ENCODE results near the gene ARHGAP32. TPM values are rescaled to one million over a fixed set of nuclear protein-coding genes. Genes with fewer than 3 reads are reported as not detected.

ARHGAP32 gene
- total RNA-seq, 1 experiment from 2014 or later: 62.6 TPM

DNA sequence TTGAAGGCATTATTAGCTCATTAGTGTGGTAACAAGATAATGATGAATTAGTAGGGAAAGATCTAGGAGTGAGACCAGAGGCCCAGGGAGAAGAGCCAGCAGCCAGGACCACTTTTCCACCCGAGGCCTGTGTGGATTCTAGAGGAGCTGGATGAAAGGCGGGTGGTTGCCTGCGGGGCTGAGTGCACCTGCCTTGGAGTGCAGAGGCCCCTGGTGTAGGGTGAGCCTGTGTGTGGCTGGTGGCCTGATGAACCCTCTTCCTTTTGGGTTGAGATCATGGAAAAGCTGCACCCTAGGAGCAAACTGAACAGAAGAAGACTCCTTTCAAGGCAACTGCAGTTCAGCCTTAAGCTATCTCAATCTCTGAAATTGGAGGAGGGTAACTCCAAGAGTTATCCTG lies 243.5 kb downstream of the ARHGAP32 start:
- H3K4me3 Mint-ChIP-seq (ENCODE audit: unreplicated experiment): no peak overlapping the region
- intact Hi-C loops (cut with micrococcal nuclease): no loop called here
- H3K4me1 Mint-ChIP-seq (ENCODE audit: insufficient read depth, unreplicated experiment): no peaks in the 10 kb centered on the region
- ChIA-PET CTCF (interaction anchor here (0.6 to 26.7 kb wide), 12 partner anchors 8 to 918 kb away, joined by 3 to 598 read pairs (median 4); partner anchors contain the start of gene KCNJ5), POLR2A (interaction anchor here (0.8 to 2.3 kb wide), 2 partner anchors 41 to 63 kb away, joined by 3 to 13 read pairs; no protein-coding TSS in a partner anchor)
- no TSS peak for BruUV-seq (replicated peaks)
- TF ChIP-seq, protein P1, sequence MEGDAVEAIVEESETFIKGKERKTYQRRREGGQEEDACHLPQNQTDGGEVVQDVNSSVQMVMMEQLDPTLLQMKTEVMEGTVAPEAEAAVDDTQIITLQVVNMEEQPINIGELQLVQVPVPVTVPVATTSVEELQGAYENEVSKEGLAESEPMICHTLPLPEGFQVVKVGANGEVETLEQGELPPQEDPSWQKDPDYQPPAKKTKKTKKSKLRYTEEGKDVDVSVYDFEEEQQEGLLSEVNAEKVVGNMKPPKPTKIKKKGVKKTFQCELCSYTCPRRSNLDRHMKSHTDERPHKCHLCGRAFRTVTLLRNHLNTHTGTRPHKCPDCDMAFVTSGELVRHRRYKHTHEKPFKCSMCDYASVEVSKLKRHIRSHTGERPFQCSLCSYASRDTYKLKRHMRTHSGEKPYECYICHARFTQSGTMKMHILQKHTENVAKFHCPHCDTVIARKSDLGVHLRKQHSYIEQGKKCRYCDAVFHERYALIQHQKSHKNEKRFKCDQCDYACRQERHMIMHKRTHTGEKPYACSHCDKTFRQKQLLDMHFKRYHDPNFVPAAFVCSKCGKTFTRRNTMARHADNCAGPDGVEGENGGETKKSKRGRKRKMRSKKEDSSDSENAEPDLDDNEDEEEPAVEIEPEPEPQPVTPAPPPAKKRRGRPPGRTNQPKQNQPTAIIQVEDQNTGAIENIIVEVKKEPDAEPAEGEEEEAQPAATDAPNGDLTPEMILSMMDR (IDR thresholded peaks at IDR 0.05; ENCODE audit: unreplicated experiment): no peak
- peak; percentile 23 for DNase-seq (ENCODE audit: unreplicated experiment)
- no peaks in the 10 kb centered on the region for H3K36me3 Mint-ChIP-seq (ENCODE audit: insufficient read depth, unreplicated experiment)
- H3K27me3 Mint-ChIP-seq (ENCODE audit: insufficient read depth, unreplicated experiment): no peaks in the 10 kb centered on the region
- H3K27ac Mint-ChIP-seq (ENCODE audit: low read depth, unreplicated experiment): no peak overlapping the region
- H3K9me3 Mint-ChIP-seq (ENCODE audit: unreplicated experiment): no peaks in the 10 kb centered on the region

DNA sequence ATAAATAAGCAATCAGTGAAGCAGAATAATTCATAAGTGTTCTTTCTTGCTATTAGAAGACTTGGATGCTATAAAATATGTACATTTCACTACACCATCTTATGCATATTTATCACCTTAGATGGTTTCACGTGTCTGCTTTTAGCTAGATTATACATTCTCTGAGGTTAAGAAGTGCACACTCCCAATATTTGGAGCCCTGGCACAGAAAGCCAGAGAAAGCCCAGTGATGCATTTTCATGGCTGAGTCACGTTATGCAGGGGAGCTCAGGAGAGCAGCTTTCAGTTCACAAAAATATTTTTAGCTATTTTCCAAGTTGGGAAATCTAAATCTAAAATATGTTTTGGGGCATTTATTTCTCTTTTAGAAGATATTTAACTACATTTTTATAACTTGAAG lies 244.4 kb downstream of the ARHGAP32 start:
- BruUV-seq (replicated peaks): no TSS peak
- Mint-ChIP-seq H3K4me1 (ENCODE audit: insufficient read depth, unreplicated experiment) (no peaks in the 10 kb centered on the region), H3K36me3 (ENCODE audit: insufficient read depth, unreplicated experiment) (no peaks in the 10 kb centered on the region), H3K27me3 (ENCODE audit: insufficient read depth, unreplicated experiment) (no peaks in the 10 kb centered on the region), H3K27ac (ENCODE audit: low read depth, unreplicated experiment) (peak overlapping the region; percentile 27), H3K9me3 (ENCODE audit: unreplicated experiment) (no peaks in the 10 kb centered on the region), H3K4me3 (ENCODE audit: unreplicated experiment) (no peak overlapping the region)
- DNase-seq (ENCODE audit: unreplicated experiment): no peak
- intact Hi-C loops (cut with micrococcal nuclease): no loop called here
- ChIA-PET POLR2A (interaction anchor here (0.6 to 2.3 kb wide), 3 partner anchors 13 to 651 kb away, joined by 3 to 13 read pairs (median 3); no protein-coding TSS in a partner anchor), CTCF (interaction anchor here (0.6 to 26.7 kb wide), 5 partner anchors 9 to 916 kb away, joined by 4 to 598 read pairs (median 9); partner anchors contain the start of gene KCNJ5)
- TF ChIP-seq, protein P1 (IDR thresholded peaks at IDR 0.05; ENCODE audit: unreplicated experiment): no peak

GRCh38 chr11:128946648-128947047 lies 245.5 kb downstream of the ARHGAP32 start:
- no TSS peak for BruUV-seq (replicated peaks)
- Mint-ChIP-seq H3K9me3 (ENCODE audit: unreplicated experiment) (no peaks in the 10 kb centered on the region), H3K36me3 (ENCODE audit: insufficient read depth, unreplicated experiment) (no peaks in the 10 kb centered on the region), H3K4me1 (ENCODE audit: insufficient read depth, unreplicated experiment) (peaks cover 7% of the 10 kb centered on the region), H3K27ac (ENCODE audit: low read depth, unreplicated experiment) (no peak overlapping the region), H3K27me3 (ENCODE audit: insufficient read depth, unreplicated experiment) (no peaks in the 10 kb centered on the region), H3K4me3 (ENCODE audit: unreplicated experiment) (no peak overlapping the region)
- POLR2A ChIA-PET: interaction anchor here (0.7 kb wide), 1 partner anchor 54 kb away, joined by 3 read pairs; no protein-coding TSS in a partner anchor
- TF ChIP-seq, protein P1 (IDR thresholded peaks at IDR 0.05; ENCODE audit: unreplicated experiment): no peak
- intact Hi-C loops (cut with micrococcal nuclease): no loop called here
- CTCF ChIA-PET: interaction anchor here (4.7 to 26.7 kb wide), 2 partner anchors 10 to 57 kb away, joined by 29 to 598 read pairs; partner anchors contain the start of gene KCNJ5
- no peak for DNase-seq (ENCODE audit: unreplicated experiment)

- Mint-ChIP-seq H3K27ac (ENCODE audit: low read depth, unreplicated experiment) (no peak overlapping the region), H3K27me3 (ENCODE audit: insufficient read depth, unreplicated experiment) (no peaks in the 10 kb centered on the region), H3K4me3 (ENCODE audit: unreplicated experiment) (no peak overlapping the region), H3K4me1 (ENCODE audit: insufficient read depth, unreplicated experiment) (peaks cover 22% of the 10 kb centered on the region), H3K9me3 (ENCODE audit: unreplicated experiment) (no peaks in the 10 kb centered on the region), H3K36me3 (ENCODE audit: insufficient read depth, unreplicated experiment) (no peaks in the 10 kb centered on the region)
- TF ChIP-seq, protein P1 (IDR thresholded peaks at IDR 0.05; ENCODE audit: unreplicated experiment): no peak
- BruUV-seq (replicated peaks): no TSS peak
- intact Hi-C loops (cut with micrococcal nuclease): no loop called here
- ChIA-PET POLR2A (interaction anchor here (1.1 kb wide), 1 partner anchor 34 kb away, joined by 4 read pairs; no protein-coding TSS in a partner anchor), CTCF (interaction anchor here (7.3 to 26.7 kb wide), 2 partner anchors 13 to 54 kb away, joined by 66 to 598 read pairs; partner anchors contain the start of gene KCNJ5)
- DNase-seq (ENCODE audit: unreplicated experiment): no peak
Measured at GRCh38 chr11:128943428-128943976, 248.6 kb downstream of the ARHGAP32 start.
